Chondrocyte (in vitro differentiated cells): ENCODE measurements around the gene RASGRP1. TPM values are rescaled to one million over a fixed set of nuclear protein-coding genes. Genes with fewer than 3 reads are reported as not detected.

Experiments used
- DNase-seq: peaks from one replicate; pipeline ENCODE4 v3.0.0; 2021; ENCODE audit warnings: mixed read lengths, low spot score
- H3K27ac Mint-ChIP-seq: one replicate; pipeline ENCODE4 v1.8.0; 2021; ENCODE audit warnings: mild to moderate bottlenecking, moderate library complexity, mixed read lengths; ENCODE audit not compliant: unreplicated experiment
- H3K27me3 Mint-ChIP-seq: 2 replicates; pipeline ENCODE4 v1.8.0; 2021; ENCODE audit warnings: low read depth, mixed read lengths
- H3K36me3 Mint-ChIP-seq: 2 replicates; pipeline ENCODE4 v1.8.0; 2021; ENCODE audit warnings: low read depth, mixed read lengths
- H3K4me1 Mint-ChIP-seq: 2 replicates; pipeline ENCODE4 v1.8.0; 2021; ENCODE audit warnings: low read depth, mild to moderate bottlenecking, mixed read lengths
- H3K4me3 Mint-ChIP-seq: one replicate; pipeline ENCODE4 v1.8.0; 2021; ENCODE audit warnings: mild to moderate bottlenecking, moderate library complexity, mixed read lengths; ENCODE audit not compliant: unreplicated experiment
- H3K9me3 Mint-ChIP-seq: 2 replicates; pipeline ENCODE4 v1.8.0; 2021; ENCODE audit warnings: low read depth, mixed read lengths
- CTCF ChIP-seq: fragments of 200-600 bp; sonication (generic); IDR thresholded peaks from 2 replicates; pipeline ENCODE4 v1.5.0; 2021; ENCODE audit warnings: antibody characterized with exemption, mild to moderate bottlenecking, moderate library complexity
- total RNA-seq: library from RNA; stranded (reverse); gene quantifications from 3 replicates; pipeline ENCODE4 v1.2.1, GENCODE V29; 2021

Gene RASGRP1
- total RNA-seq, 1 donor from 2014 or later = 0.52 TPM

GRCh38 chr15:38487378-38487777, 77.2 kb downstream of the RASGRP1 start:
- Mint-ChIP-seq H3K27me3 (no peaks in the 10 kb centered on the region), H3K4me3 (no peak overlapping the region), H3K27ac (peak overlapping the region; percentile 39), H3K9me3 (no peaks in the 10 kb centered on the region), H3K36me3 (peaks cover 2% of the 10 kb centered on the region), H3K4me1 (peaks cover 36% of the 10 kb centered on the region)
- DNase-seq = no peak
- no peak for TF ChIP-seq CTCF

GRCh38 chr15:38486936-38487335, 77.7 kb downstream of the RASGRP1 start:
- Mint-ChIP-seq H3K4me1 (peaks cover 36% of the 10 kb centered on the region), H3K27me3 (no peaks in the 10 kb centered on the region), H3K27ac (peak overlapping the region; percentile 39)

GRCh38 chr15:38482572-38482971, 82.0 kb downstream of the RASGRP1 start:
- no peaks in the 10 kb centered on the region for H3K9me3 Mint-ChIP-seq
- peaks cover 23% of the 10 kb centered on the region for H3K4me1 Mint-ChIP-seq
- peaks cover 4% of the 10 kb centered on the region for H3K36me3 Mint-ChIP-seq
- TF ChIP-seq CTCF = no peak
- no peak overlapping the region for H3K27ac Mint-ChIP-seq
- no peak overlapping the region for H3K4me3 Mint-ChIP-seq
- DNase-seq = no peak
- no peaks in the 10 kb centered on the region for H3K27me3 Mint-ChIP-seq

More at GRCh38 chr15:38486936-38487335, 77.7 kb downstream of the RASGRP1 start:
- H3K9me3 Mint-ChIP-seq = no peaks in the 10 kb centered on the region
- DNase-seq = no peak
- TF ChIP-seq CTCF = no peak
- H3K36me3 Mint-ChIP-seq = peaks cover 2% of the 10 kb centered on the region
- H3K4me3 Mint-ChIP-seq = no peak overlapping the region

GRCh38 chr15:38481761-38482160, 82.9 kb downstream of the RASGRP1 start:
- Mint-ChIP-seq H3K4me3 (no peak overlapping the region), H3K27ac (no peak overlapping the region)

GRCh38 chr15:38481113-38481512, 83.5 kb downstream of the RASGRP1 start:
- Mint-ChIP-seq H3K9me3 (no peaks in the 10 kb centered on the region), H3K36me3 (peaks cover 5% of the 10 kb centered on the region), H3K27ac (no peak overlapping the region), H3K4me3 (no peak overlapping the region), H3K27me3 (no peaks in the 10 kb centered on the region), H3K4me1 (peaks cover 11% of the 10 kb centered on the region)
- no peak for DNase-seq
- TF ChIP-seq CTCF = no peak

More at GRCh38 chr15:38481761-38482160, 82.9 kb downstream of the RASGRP1 start:
- no peak for DNase-seq
- no peaks in the 10 kb centered on the region for H3K9me3 Mint-ChIP-seq
- no peak for TF ChIP-seq CTCF
- peaks cover 5% of the 10 kb centered on the region for H3K36me3 Mint-ChIP-seq
- H3K4me1 Mint-ChIP-seq = peaks cover 15% of the 10 kb centered on the region
- no peaks in the 10 kb centered on the region for H3K27me3 Mint-ChIP-seq
